Mesenchymal stem cell (in vitro differentiated cells and primary cell): ENCODE results near the gene EVA1C.
A peak's percentile ranks its signal among the peaks of the same experiment; 100 is the strongest.

Experiments
- DNase-seq: peaks from one replicate; pipeline ENCODE4 v3.0.0-alpha.2; 2013
- H2AFZ ChIP-seq: one replicate; pipeline ENCODE4 v1.6.1; 2013; ENCODE audit warnings: low read depth, mild to moderate bottlenecking, control low read depth, inconsistent platforms, low read length, moderate library complexity
- H2AK5ac ChIP-seq: 2 replicates; pipeline ENCODE4 v1.6.1; 2013; ENCODE audit warnings: low read length, moderate library complexity, mild to moderate bottlenecking, inconsistent platforms; ENCODE audit not compliant: severe bottlenecking
- H2BK120ac ChIP-seq: one replicate; pipeline ENCODE4 v1.6.1; 2013; ENCODE audit warnings: low read depth, mild to moderate bottlenecking, inconsistent platforms, low read length, moderate library complexity
- H2BK12ac ChIP-seq, 2 experiments: one replicate each; pipeline ENCODE4 v1.6.1; 2013; ENCODE audit warnings: inconsistent platforms in 2 of 2, low read length in 2 of 2, mild to moderate bottlenecking in 2 of 2, moderate library complexity in 2 of 2, control low read depth in 1 of 2
- H2BK15ac ChIP-seq: one replicate; pipeline ENCODE4 v1.6.1; 2013; ENCODE audit warnings: mild to moderate bottlenecking, low read depth, inconsistent platforms; ENCODE audit not compliant: poor library complexity, severe bottlenecking
- H2BK5ac ChIP-seq: 2 replicates; pipeline ENCODE4 v1.6.1; 2013; ENCODE audit warnings: low read depth, mild to moderate bottlenecking, low read length, control low read depth, inconsistent platforms; ENCODE audit not compliant: poor library complexity, severe bottlenecking
- H3K14ac ChIP-seq, 2 experiments: one replicate each; pipeline ENCODE4 v1.6.1; 2013; ENCODE audit warnings: inconsistent platforms in 2 of 2, low read length in 2 of 2, control low read depth in 1 of 2, mild to moderate bottlenecking in 1 of 2, moderate library complexity in 1 of 2
- H3K18ac ChIP-seq, 2 experiments: one replicate each; pipeline ENCODE4 v1.6.1; 2013; ENCODE audit warnings: inconsistent platforms in 2 of 2, low read length in 2 of 2, control low read depth in 1 of 2, low read depth in 1 of 2, mild to moderate bottlenecking in 1 of 2
- H3K23ac ChIP-seq, 2 experiments: one replicate each; pipeline ENCODE4 v1.6.1; 2013; ENCODE audit warnings: inconsistent platforms in 2 of 2, low read length in 2 of 2, mild to moderate bottlenecking in 2 of 2, moderate library complexity in 2 of 2, control low read depth in 1 of 2
- H3K27ac ChIP-seq: 2 replicates; pipeline ENCODE4 v1.5.1; 2013; ENCODE audit warnings: mild to moderate bottlenecking, moderate library complexity, low read length, control low read depth, inconsistent platforms; ENCODE audit not compliant: poor library complexity, severe bottlenecking
- H3K27me3 ChIP-seq, 2 experiments: 2 replicates each; pipeline versions ENCODE4 v1.6.1 to v1.7.0; 2013; ENCODE audit warnings: low read length in 2 of 2, mild to moderate bottlenecking in 2 of 2, moderate library complexity in 2 of 2, control low read depth in 1 of 2, inconsistent platforms in 1 of 2; ENCODE audit not compliant: control insufficient read depth in 1 of 2, insufficient read depth in 1 of 2
- H3K36me3 ChIP-seq, 2 experiments: 2 replicates each; pipeline versions ENCODE4 v1.6.1 to v1.7.0; 2013; ENCODE audit warnings: low read length in 2 of 2, control low read depth in 1 of 2, inconsistent platforms in 1 of 2, low read depth in 1 of 2, mild to moderate bottlenecking in 1 of 2; ENCODE audit not compliant: insufficient read depth in 2 of 2, control insufficient read depth in 1 of 2
- H3K4ac ChIP-seq, 2 experiments: one replicate each; pipeline ENCODE4 v1.6.1; 2013; ENCODE audit warnings: inconsistent platforms in 2 of 2, low read length in 2 of 2, mild to moderate bottlenecking in 2 of 2, moderate library complexity in 2 of 2, control low read depth in 1 of 2, low read depth in 1 of 2
- H3K4me1 ChIP-seq: 2 replicates; pipeline ENCODE4 v1.6.1; 2013; ENCODE audit warnings: low read depth, low read length, control low read depth; ENCODE audit not compliant: control insufficient read depth, insufficient read depth
- H3K4me2 ChIP-seq: 2 replicates; pipeline ENCODE4 v1.6.1; 2013; ENCODE audit warnings: low read length, mild to moderate bottlenecking, inconsistent platforms; ENCODE audit not compliant: poor library complexity, severe bottlenecking
- H3K4me3 ChIP-seq, 2 experiments: 2 replicates each; pipeline versions ENCODE4 v1.5.1 to v1.7.0; 2013; ENCODE audit warnings: low read length in 2 of 2, mild to moderate bottlenecking in 2 of 2, control low read depth in 1 of 2, low read depth in 1 of 2; ENCODE audit not compliant: insufficient read depth in 1 of 2
- H3K79me1 ChIP-seq: replicated peaks from 2 replicates; pipeline ENCODE4 v1.6.1; 2013; ENCODE audit warnings: mild to moderate bottlenecking, control low read depth, low read length, inconsistent platforms; ENCODE audit not compliant: poor library complexity, severe bottlenecking
- H3K9ac ChIP-seq: 2 replicates; pipeline ENCODE4 v1.7.0; 2013; ENCODE audit warnings: mild to moderate bottlenecking, low read length, moderate library complexity
- H3K9me3 ChIP-seq: 2 replicates; pipeline ENCODE4 v1.7.0; 2013; ENCODE audit warnings: mild to moderate bottlenecking, low read length; ENCODE audit not compliant: control insufficient read depth
- H4K8ac ChIP-seq: one replicate; pipeline ENCODE4 v1.6.1; 2013; ENCODE audit warnings: inconsistent platforms, mild to moderate bottlenecking, low read length, moderate library complexity
- H4K91ac ChIP-seq: one replicate; pipeline ENCODE4 v1.6.1; 2013; ENCODE audit warnings: mild to moderate bottlenecking, low read length, inconsistent platforms
- WGBS: methylation state at CpG from one replicate; pipeline ENCODE4 v1.1.7; 2013; ENCODE audit warnings: mixed read lengths; 5-methylcytosine and 5-hydroxymethylcytosine counted together

The EVA1C gene

DNA sequence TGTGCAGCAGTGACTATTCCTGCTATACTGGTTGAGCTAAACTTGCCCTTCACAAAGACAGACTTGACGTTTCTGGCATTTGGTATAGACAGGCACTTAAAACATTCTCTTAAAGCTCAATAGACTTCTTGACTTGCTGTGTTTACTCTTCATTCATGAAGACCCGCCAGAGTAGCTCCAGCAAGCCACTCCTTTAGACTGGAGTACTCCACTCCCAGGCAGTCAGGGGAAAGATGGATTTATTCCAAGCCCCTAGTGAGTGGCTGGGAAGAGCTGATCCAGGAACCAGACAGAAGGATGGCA, 70.7 kb downstream of the EVA1C start:
- no peak overlapping the region for H4K91ac ChIP-seq
- no peak overlapping the region for H3K4me3 ChIP-seq
- H3K18ac ChIP-seq: no peak overlapping the region
- 54% methylated on average over 2 of the region's 2 CpGs for WGBS
- H3K4ac ChIP-seq: no peak overlapping the region
- no peak overlapping the region for H3K4me2 ChIP-seq
- H3K9ac ChIP-seq: no peak overlapping the region
- no peak overlapping the region for H2AFZ ChIP-seq
- H3K9me3 ChIP-seq: no peaks in the 10 kb centered on the region
- no peak overlapping the region for H2BK15ac ChIP-seq
- H3K36me3 ChIP-seq: peaks cover 0 to 7% of the 10 kb centered on the region in 2 experiments
- no peak overlapping the region for H3K27ac ChIP-seq
- no peaks in the 10 kb centered on the region for H3K27me3 ChIP-seq
- H3K4me1 ChIP-seq: no peaks in the 10 kb centered on the region
- H3K79me1 ChIP-seq: no peaks in the 10 kb centered on the region
- H3K23ac ChIP-seq: no peak overlapping the region
- H2BK120ac ChIP-seq: no peak overlapping the region
- DNase-seq: no peak
- H2BK5ac ChIP-seq: no peak overlapping the region
- no peak overlapping the region for H3K14ac ChIP-seq
- no peak overlapping the region for H2AK5ac ChIP-seq
- no peak overlapping the region for H2BK12ac ChIP-seq
- no peak overlapping the region for H4K8ac ChIP-seq

DNA sequence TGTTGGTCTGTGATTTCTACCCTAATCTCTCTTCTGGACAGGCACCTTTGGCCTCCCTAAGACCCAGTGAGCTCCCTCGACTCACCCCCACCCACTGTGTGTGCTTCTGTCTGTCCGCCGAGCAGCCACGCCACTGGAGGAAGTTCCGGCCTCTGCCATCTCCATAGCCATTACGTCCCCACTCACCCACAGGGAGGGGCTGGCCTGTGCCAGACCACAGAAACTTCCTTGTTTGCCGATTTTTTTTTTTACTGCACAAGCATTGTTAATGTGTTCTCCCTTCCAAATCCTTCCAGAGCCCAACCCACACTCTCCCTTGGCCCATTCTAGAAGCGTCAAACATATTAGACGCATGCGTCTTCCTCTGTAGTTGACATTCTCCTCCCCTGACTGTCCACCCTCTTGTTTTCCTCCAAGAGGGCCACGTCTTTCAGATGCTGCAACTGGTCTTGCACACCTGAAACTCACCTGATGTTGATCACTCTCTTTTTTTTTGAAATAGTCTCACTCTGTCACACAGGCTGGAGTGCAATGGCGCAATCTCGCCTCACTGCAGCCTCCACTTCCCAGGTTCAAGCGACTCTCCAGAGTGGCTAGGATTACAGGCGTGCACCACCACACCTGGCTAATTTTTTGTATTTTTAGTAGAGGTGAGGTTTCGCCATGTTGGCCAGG, 72.3 kb downstream of the EVA1C start:
- Histone ChIP-seq H3K79me1 (no peaks in the 10 kb centered on the region), H3K4me1 (no peaks in the 10 kb centered on the region), H3K27me3 (no peaks in the 10 kb centered on the region), H2BK15ac (no peak overlapping the region), H2BK120ac (no peak overlapping the region), H2AK5ac (no peak overlapping the region), H4K8ac (no peak overlapping the region), H4K91ac (no peak overlapping the region), H2BK12ac (no peak overlapping the region), H3K4me2 (no peak overlapping the region), H3K14ac (no peak overlapping the region), H3K4me3 (no peak overlapping the region), H2AFZ (no peak overlapping the region), H3K18ac (no peak overlapping the region), H3K36me3 (peaks cover 0 to 7% of the 10 kb centered on the region in 2 experiments), H3K27ac (no peak overlapping the region), H2BK5ac (no peak overlapping the region), H3K23ac (no peak overlapping the region), H3K9me3 (no peaks in the 10 kb centered on the region), H3K4ac (no peak overlapping the region), H3K9ac (no peak overlapping the region)
- WGBS: 83% methylated on average over 16 of the region's 16 CpGs
- no peak for DNase-seq

DNA sequence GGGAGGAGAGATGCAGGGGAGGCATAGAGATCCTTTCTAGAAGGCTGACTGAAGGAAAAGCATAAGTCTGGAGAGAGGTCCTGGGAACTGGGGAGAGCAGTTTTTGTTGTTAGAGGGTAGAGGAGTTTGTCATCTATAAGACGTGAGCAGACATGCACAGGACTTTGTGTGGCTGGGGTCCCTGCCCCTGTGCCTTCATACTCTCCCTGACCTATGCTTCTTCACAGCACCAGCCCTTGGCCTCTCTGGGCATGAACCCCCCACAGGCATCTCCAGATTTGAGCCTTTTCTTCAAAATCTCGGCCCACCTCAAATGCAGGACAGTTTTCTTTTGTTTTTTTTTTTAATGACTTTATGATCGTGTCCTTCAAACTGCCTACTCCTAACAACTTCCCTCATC, 79.9 kb downstream of the EVA1C start:
- Histone ChIP-seq H3K27me3 (no peaks in the 10 kb centered on the region), H3K14ac (no peak overlapping the region), H3K4me3 (no peak overlapping the region), H2BK120ac (no peak overlapping the region), H3K36me3 (peaks cover 0 to 12% of the 10 kb centered on the region in 2 experiments), H3K4me2 (no peak overlapping the region), H3K79me1 (no peaks in the 10 kb centered on the region), H3K9ac (no peak overlapping the region), H2AFZ (no peak overlapping the region), H3K9me3 (no peaks in the 10 kb centered on the region), H4K8ac (no peak overlapping the region), H2BK12ac (no peak overlapping the region), H3K18ac (no peak overlapping the region), H3K23ac (no peak overlapping the region), H4K91ac (no peak overlapping the region), H3K4me1 (peaks cover 3% of the 10 kb centered on the region), H3K27ac (no peak overlapping the region), H3K4ac (no peak overlapping the region), H2BK15ac (no peak overlapping the region), H2AK5ac (no peak overlapping the region), H2BK5ac (no peak overlapping the region)
- 96% methylated on average over 2 of the region's 3 CpGs for WGBS
- no peak for DNase-seq

DNA sequence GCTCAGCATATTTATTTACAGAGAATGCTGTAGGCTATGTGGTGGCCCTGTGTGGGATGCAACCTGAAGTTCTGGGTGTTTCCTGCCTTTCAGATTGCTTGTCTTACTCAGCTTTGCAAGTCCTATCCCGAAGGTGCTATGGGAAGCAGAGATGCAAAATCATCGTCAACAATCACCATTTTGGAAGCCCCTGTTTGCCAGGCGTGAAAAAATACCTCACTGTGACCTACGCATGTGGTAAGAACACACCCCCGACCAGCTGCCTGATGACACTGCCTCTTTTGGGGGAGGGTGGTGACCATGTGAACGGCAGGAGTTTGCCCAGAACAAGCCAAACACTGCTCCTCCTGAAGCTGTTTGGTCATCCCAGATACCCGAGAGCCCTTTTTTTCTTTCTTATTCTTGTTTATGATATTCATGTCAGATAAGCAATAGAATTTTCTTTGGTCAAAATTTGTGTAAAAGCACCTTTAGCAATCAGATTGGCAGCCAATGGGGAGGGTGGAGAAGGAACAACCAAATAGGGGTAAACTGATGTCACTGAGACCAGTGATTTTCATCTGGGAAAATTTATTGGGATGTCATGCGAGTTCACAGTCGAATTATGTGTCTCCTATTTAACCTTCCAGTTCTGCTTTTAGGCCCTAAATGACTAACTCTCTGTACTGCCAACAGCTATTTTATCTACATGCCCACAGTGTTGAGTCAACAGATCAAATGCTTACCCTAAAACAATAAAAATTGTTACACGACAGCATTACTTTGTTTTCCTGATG, 82.6 kb downstream of the EVA1C start:
- Histone ChIP-seq H4K8ac (no peak overlapping the region), H3K4ac (no peak overlapping the region), H4K91ac (no peak overlapping the region), H2AK5ac (no peak overlapping the region), H3K18ac (no peak overlapping the region), H2AFZ (no peak overlapping the region), H3K27ac (no peak overlapping the region), H3K4me1 (peaks cover 3% of the 10 kb centered on the region), H3K23ac (no peak overlapping the region), H2BK15ac (no peak overlapping the region), H2BK120ac (no peak overlapping the region), H3K14ac (no peak overlapping the region), H3K4me2 (no peak overlapping the region), H3K27me3 (no peaks in the 10 kb centered on the region), H2BK12ac (no peak overlapping the region), H3K4me3 (no peak overlapping the region), H3K9me3 (no peaks in the 10 kb centered on the region), H3K9ac (peak overlapping the region; percentile 67), H2BK5ac (no peak overlapping the region), H3K36me3 (peaks cover 0 to 17% of the 10 kb centered on the region in 2 experiments), H3K79me1 (no peaks in the 10 kb centered on the region)
- no peak for DNase-seq
- 57% methylated on average over 8 of the region's 10 CpGs for WGBS
